ENCODE data around the gene SKOR2. TPM values are rescaled to one million over a fixed set of nuclear protein-coding genes. Genes with fewer than 3 reads are reported as not detected.

Gene SKOR2
- total RNA-seq, 4 donors from 2014 or later, result not detected

DNA sequence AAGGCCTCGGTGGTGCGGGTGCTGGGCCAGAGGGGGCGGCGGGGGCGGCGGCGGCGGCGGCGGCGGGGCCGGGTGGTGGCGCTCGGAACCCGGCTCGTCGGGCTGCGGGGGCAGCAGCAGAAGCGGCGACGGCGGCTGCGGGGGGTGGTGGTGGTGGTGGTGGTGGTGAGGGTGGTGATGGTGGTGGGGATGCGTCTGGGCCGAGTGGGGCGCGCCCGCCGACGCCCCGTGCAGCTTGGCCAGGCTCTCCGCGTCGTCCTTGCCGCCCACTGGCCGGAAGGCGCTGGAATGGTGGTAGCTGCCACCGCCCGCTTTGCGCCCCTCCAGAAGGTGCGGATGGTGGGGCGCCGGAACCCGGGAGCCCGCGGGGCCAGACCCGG, 4.4 kb downstream of the SKOR2 start:
- no peak overlapping the region for H3K4me3 ChIP-seq

GRCh38 chr18:47246027-47246971, 5.2 kb downstream of the SKOR2 start:
- peaks cover 0 to 23% (median 0%) of the 10 kb centered on the region in 4 donors for H3K4me1 ChIP-seq
- no peaks in the 10 kb centered on the region for H3K36me3 ChIP-seq
- no peak overlapping the region for H3K4me3 ChIP-seq
- no peak overlapping the region for H3K27ac ChIP-seq
- H3K9me3 ChIP-seq, result peaks cover 0 to 7% (median 0%) of the 10 kb centered on the region in 4 donors
- H3K27me3 ChIP-seq, result peaks cover 0 to 85% of the 10 kb centered on the region in 2 donors
- 2 to 3% methylated on average over 33 to 40 of the region's 47 CpGs for WGBS, 2 donors
- DNase-seq (ENCODE audit: low spot score in 2 of 2), result no peak
- TF ChIP-seq EP300 (IDR thresholded peaks at IDR 0.05) (no peak), POLR2A (IDR thresholded peaks at IDR 0.05) (no peak)
- TF ChIP-seq, protein P1, sequence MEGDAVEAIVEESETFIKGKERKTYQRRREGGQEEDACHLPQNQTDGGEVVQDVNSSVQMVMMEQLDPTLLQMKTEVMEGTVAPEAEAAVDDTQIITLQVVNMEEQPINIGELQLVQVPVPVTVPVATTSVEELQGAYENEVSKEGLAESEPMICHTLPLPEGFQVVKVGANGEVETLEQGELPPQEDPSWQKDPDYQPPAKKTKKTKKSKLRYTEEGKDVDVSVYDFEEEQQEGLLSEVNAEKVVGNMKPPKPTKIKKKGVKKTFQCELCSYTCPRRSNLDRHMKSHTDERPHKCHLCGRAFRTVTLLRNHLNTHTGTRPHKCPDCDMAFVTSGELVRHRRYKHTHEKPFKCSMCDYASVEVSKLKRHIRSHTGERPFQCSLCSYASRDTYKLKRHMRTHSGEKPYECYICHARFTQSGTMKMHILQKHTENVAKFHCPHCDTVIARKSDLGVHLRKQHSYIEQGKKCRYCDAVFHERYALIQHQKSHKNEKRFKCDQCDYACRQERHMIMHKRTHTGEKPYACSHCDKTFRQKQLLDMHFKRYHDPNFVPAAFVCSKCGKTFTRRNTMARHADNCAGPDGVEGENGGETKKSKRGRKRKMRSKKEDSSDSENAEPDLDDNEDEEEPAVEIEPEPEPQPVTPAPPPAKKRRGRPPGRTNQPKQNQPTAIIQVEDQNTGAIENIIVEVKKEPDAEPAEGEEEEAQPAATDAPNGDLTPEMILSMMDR (IDR thresholded peaks at IDR 0.05), result no peak

More for the DNA sequence above, 4.4 kb downstream of the SKOR2 start:
- no peaks in the 10 kb centered on the region for H3K36me3 ChIP-seq
- TF ChIP-seq, protein P1 (IDR thresholded peaks at IDR 0.05), result no peak
- TF ChIP-seq POLR2A (IDR thresholded peaks at IDR 0.05) (no peak), EP300 (IDR thresholded peaks at IDR 0.05) (no peak)
- no peak overlapping the region for H3K27ac ChIP-seq
- WGBS, 2 donors, result 1% methylated on average over 15 to 27 of the region's 47 CpGs
- peaks cover 0 to 27% (median 0%) of the 10 kb centered on the region in 4 donors for H3K4me1 ChIP-seq
- no peak for DNase-seq (ENCODE audit: low spot score in 2 of 2)
- H3K27me3 ChIP-seq, result peaks cover 0 to 85% of the 10 kb centered on the region in 2 donors
- peaks cover 0 to 7% (median 0%) of the 10 kb centered on the region in 4 donors for H3K9me3 ChIP-seq

DNA sequence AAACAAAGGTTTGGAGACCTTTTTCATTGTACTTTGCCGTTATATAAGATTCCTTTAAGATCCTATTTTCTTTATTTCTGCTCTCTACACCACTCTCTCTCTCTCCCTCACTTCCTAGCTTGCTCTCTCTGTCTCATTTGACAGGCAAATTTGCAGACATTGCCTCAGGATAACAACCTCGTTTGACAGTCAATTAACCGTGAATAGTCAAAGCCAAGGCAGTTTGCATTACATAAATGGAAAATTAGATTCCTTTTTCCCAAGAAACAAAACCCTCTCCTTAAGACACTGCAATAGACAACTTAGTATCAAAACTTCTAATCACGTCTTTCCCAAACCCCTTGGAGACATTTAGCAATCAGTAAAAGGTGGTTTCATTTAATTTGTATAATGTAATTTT, 7.4 kb downstream of the SKOR2 start:
- 20 to 26% methylated on average over 4 of the region's 4 CpGs for WGBS, 2 donors
- H3K36me3 ChIP-seq, result no peaks in the 10 kb centered on the region
- peaks cover 0 to 15% (median 0%) of the 10 kb centered on the region in 4 donors for H3K4me1 ChIP-seq
- TF ChIP-seq, protein P1 (IDR thresholded peaks at IDR 0.05), result no peak
- no peak for TF ChIP-seq POLR2A (IDR thresholded peaks at IDR 0.05)
- TF ChIP-seq EP300 (IDR thresholded peaks at IDR 0.05), result no peak
- no peak overlapping the region for H3K4me3 ChIP-seq
- DNase-seq (ENCODE audit: low spot score in 2 of 2), result no peak
- H3K27ac ChIP-seq, result no peak overlapping the region
- peaks cover 0 to 66% of the 10 kb centered on the region in 2 donors for H3K27me3 ChIP-seq
- peaks cover 0 to 7% (median 0%) of the 10 kb centered on the region in 4 donors for H3K9me3 ChIP-seq

DNA sequence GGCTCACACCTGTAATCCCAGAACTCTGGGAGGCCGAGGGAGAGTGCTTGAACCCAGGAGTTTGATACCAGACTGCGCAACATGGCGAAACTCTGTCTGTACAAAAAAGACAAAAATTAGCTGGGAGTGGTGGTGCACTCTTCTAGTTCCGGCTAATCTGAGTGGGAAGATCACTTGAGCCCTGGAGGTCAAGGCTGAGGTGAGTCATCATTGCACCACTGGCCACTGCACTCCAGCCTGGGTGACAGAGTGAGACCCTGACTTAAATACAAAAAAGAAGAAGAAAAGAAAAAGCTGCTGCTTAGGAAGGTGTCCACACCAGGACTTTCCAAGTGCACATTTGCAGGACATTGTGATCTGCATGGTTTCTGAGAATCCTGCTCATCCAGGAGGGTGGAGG, 16.4 kb downstream of the SKOR2 start:
- TF ChIP-seq, protein P1 (IDR thresholded peaks at IDR 0.05), result no peak
- TF ChIP-seq POLR2A (IDR thresholded peaks at IDR 0.05) (no peak), EP300 (IDR thresholded peaks at IDR 0.05) (no peak)
- Histone ChIP-seq H3K4me3 (no peak overlapping the region), H3K27ac (no peak overlapping the region), H3K36me3 (no peaks in the 10 kb centered on the region), H3K9me3 (no peaks in the 10 kb centered on the region), H3K27me3 (peaks cover 0 to 14% of the 10 kb centered on the region in 2 donors), H3K4me1 (no peaks in the 10 kb centered on the region)
- DNase-seq (ENCODE audit: low spot score in 2 of 2), result no peak
- 74 to 87% methylated on average over 4 of the region's 4 CpGs for WGBS, 2 donors

DNA sequence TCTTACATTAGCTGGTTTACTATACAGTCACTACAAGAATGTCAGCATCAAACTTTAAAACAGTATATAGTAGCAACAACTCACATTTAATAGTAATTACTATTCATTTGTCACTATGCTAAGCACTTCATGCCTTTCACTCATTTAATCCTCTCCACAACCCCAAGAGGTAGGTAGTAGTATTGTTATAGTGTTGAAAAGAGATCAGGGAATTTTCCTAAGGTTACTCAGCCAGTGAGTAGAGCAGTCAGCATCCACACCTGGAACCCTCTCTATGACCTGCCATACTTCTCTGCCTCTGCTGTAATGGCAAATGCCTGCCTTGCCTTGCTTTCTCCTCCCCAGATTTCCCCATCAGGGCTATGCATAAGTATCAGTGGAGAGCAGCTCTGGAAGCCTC, 24.8 kb downstream of the SKOR2 start:
- H3K36me3 ChIP-seq, result no peaks in the 10 kb centered on the region
- H3K9me3 ChIP-seq, result no peaks in the 10 kb centered on the region
- TF ChIP-seq, protein P1 (IDR thresholded peaks at IDR 0.05), result no peak
- TF ChIP-seq POLR2A (IDR thresholded peaks at IDR 0.05), result no peak
- no peak for TF ChIP-seq EP300 (IDR thresholded peaks at IDR 0.05)
- no peak overlapping the region for H3K4me3 ChIP-seq
- H3K27me3 ChIP-seq, result peaks cover 0 to 22% of the 10 kb centered on the region in 2 donors
- no peak for DNase-seq (ENCODE audit: low spot score in 2 of 2)
- no peaks in the 10 kb centered on the region for H3K4me1 ChIP-seq
- H3K27ac ChIP-seq, result no peak overlapping the region
